SK-N-MC (cell line): Measurements from ENCODE around the gene SRD5A3.
A peak's percentile ranks its signal among the peaks of the same experiment; 100 is the strongest.

ENCODE experiments used
- DNase-seq: peaks from one replicate; pipeline ENCODE4 v3.0.0-alpha.2; 2011; ENCODE audit warnings: low read depth, low spot score
- H3K27ac ChIP-seq: fragments of 200-600 bp; sonication (generic); 2 replicates; pipeline ENCODE4 v1.5.1; 2016; ENCODE audit warnings: mixed run types
- H3K36me3 ChIP-seq: fragments of 200-600 bp; sonication (generic); 2 replicates; pipeline ENCODE4 v1.6.1; 2017; ENCODE audit warnings: antibody characterized with exemption, low read length, mixed read lengths; ENCODE audit not compliant: insufficient read depth
- H3K4me3 ChIP-seq: fragments of 200-600 bp; sonication (generic); 2 replicates; pipeline ENCODE4 v1.5.1; 2016
- H3K9ac ChIP-seq: fragments of 200-600 bp; sonication (generic); 2 replicates; pipeline ENCODE4 v1.8.0; 2017; ENCODE audit warnings: mixed run types, mixed read lengths; ENCODE audit not compliant: insufficient read length
- H3K9me3 ChIP-seq: fragments of 200-600 bp; sonication (generic); 2 replicates; pipeline ENCODE4 v1.6.1; 2017; ENCODE audit warnings: low read depth, mild to moderate bottlenecking, antibody characterized with exemption, low read length, moderate library complexity, mixed read lengths
- EZH2 ChIP-seq: fragments of 200-600 bp; sonication (generic); IDR thresholded peaks from one replicate; pipeline ENCODE4 v1.6.1; 2017; ENCODE audit warnings: antibody characterized with exemption
- FOXP2 ChIP-seq: optimal IDR thresholded peaks from 2 replicates; pipeline ENCODE3; 2011; ENCODE audit warnings: mild to moderate bottlenecking, moderate library complexity; ENCODE audit not compliant: insufficient read depth; ENCODE audit errors: extremely low read length, control extremely low read depth
- POLR2AphosphoS5 ChIP-seq: IDR thresholded peaks from 2 replicates; pipeline ENCODE4 v1.6.1; 2012; ENCODE audit warnings: mild to moderate bottlenecking, low read depth, low read length, borderline replicate concordance

The SRD5A3 gene

DNA sequence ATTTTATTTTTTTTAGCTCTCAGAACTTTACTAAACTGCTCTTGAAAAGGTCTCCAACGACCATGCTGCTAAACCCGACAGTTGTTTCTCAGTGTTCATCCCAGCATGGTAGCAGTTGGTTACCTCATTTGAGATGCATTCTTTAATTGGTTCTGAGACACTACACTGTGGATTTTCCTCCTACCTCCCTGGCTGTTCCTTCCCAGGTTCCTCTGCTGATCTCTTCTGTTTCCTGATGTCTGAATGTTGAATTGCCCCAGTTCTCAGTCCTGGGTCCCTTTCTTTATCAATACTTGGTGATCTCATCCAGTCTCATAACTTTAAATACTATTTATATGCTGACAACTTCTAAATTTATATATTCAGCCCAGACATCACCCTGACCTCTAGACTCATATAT, 30.7 kb downstream of the SRD5A3 start:
- H3K9ac ChIP-seq, result no peak overlapping the region
- peaks cover 15% of the 10 kb centered on the region; the same call in 1 of the 2 replicates for H3K36me3 ChIP-seq
- TF ChIP-seq EZH2 (no peak), POLR2AphosphoS5 (no peak), FOXP2 (no peak)
- no peak overlapping the region for H3K27ac ChIP-seq
- no peak for DNase-seq
- H3K4me3 ChIP-seq, result no peak overlapping the region
- H3K9me3 ChIP-seq, result no peaks in the 10 kb centered on the region

GRCh38 chr4:55378617-55379467, 32.8 kb downstream of the SRD5A3 start:
- no peak overlapping the region for H3K9ac ChIP-seq
- H3K36me3 ChIP-seq, result 0 out of 2 replicates have a peak, but pooled peaks cover 4% of the 10 kb centered on the region
- DNase-seq, result no peak
- no peaks in the 10 kb centered on the region for H3K9me3 ChIP-seq
- 0 out of 2 replicates have a peak overlapping the region, but pooled peaks have one; percentile 4 for H3K4me3 ChIP-seq
- H3K27ac ChIP-seq, result peak overlapping the region; percentile 58; the same call in 1 of the 2 replicates
- TF ChIP-seq POLR2AphosphoS5 (no peak), EZH2 (no peak), FOXP2 (no peak)

- Histone ChIP-seq H3K4me3 (no peak overlapping the region), H3K9ac (no peak overlapping the region), H3K27ac (no peak overlapping the region), H3K9me3 (no peaks in the 10 kb centered on the region), H3K36me3 (no peaks in the 10 kb centered on the region)
- DNase-seq, result no peak
- no peak for TF ChIP-seq POLR2AphosphoS5
- no peak for TF ChIP-seq FOXP2
- no peak for TF ChIP-seq EZH2
These were observed 34.5 kb downstream of the SRD5A3 start for GRCh38 chr4:55380576-55380975.

DNA sequence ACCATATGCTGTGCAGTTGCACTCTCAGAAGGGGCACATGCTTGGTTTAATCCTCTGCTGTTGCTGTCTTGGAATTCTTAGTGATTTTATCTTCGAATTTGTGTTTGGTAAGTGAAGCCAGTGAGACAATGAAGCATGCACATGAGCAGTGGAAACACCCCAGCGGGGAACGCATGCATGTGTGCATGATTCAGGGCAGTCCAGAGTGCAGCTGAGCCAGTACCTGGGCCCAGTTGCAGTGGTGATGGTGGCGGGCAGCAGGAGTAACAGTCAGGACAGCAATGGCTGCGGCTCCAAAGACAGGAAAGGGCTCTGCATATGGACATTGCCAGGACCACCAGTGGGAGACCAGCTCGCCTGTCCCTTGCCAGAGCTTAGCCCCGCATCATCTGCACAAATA, 35.5 kb downstream of the SRD5A3 start:
- peak overlapping the region; percentile 17; the same call in 1 of the 2 replicates for H3K4me3 ChIP-seq
- DNase-seq, result no peak
- no peak overlapping the region for H3K9ac ChIP-seq

DNA sequence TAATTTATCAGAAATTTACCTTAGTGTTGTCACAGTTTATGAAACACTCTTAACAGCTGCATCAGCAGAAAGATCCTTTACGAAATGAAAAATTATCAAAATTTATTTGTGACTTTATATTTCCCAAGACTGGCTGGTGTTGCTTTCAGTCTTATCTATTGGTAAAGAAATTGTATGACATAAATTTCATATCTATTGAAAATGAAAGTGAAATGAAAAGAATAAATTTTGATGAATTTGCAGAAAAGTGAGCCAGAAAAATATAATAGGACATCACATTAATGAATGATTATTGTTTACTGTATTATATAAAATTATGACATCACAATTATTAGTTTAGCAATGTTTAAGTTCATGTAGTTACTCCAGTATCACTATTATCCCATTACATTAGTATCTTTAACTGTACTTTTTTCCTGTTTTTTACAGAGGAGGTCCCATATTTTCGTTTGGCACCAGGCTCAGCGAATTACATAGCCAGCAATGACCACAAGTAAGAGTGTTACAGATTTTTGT, 36.5 kb downstream of the SRD5A3 start:
- Histone ChIP-seq H3K9ac (no peak overlapping the region), H3K4me3 (no peak overlapping the region), H3K36me3 (no peaks in the 10 kb centered on the region), H3K27ac (peak overlapping the region; percentile 56; the same call in 1 of the 2 replicates), H3K9me3 (no peaks in the 10 kb centered on the region)
- TF ChIP-seq EZH2 (no peak), POLR2AphosphoS5 (no peak)
- no peak for DNase-seq

More for the DNA sequence above, 35.5 kb downstream of the SRD5A3 start:
- H3K27ac ChIP-seq, result no peak overlapping the region
- no peak for TF ChIP-seq EZH2
- no peaks in the 10 kb centered on the region for H3K9me3 ChIP-seq
- H3K36me3 ChIP-seq, result no peaks in the 10 kb centered on the region

GRCh38 chr4:55385201-55385649, 39.2 kb downstream of the SRD5A3 start:
- Histone ChIP-seq H3K36me3 (no peaks in the 10 kb centered on the region), H3K4me3 (no peak overlapping the region), H3K27ac (0 out of 2 replicates have a peak overlapping the region, but pooled peaks have one; percentile 4), H3K9ac (no peak overlapping the region), H3K9me3 (no peaks in the 10 kb centered on the region)
- TF ChIP-seq POLR2AphosphoS5, result no peak
- no peak for TF ChIP-seq EZH2
- TF ChIP-seq FOXP2, result no peak
- DNase-seq, result no peak

- TF ChIP-seq FOXP2 (no peak), POLR2AphosphoS5 (no peak), EZH2 (no peak)
- DNase-seq, result no peak
- no peak overlapping the region for H3K4me3 ChIP-seq
- H3K36me3 ChIP-seq, result no peaks in the 10 kb centered on the region
- no peaks in the 10 kb centered on the region for H3K9me3 ChIP-seq
- no peak overlapping the region for H3K27ac ChIP-seq
- H3K9ac ChIP-seq, result no peak overlapping the region
These were observed 40.0 kb downstream of the SRD5A3 start for GRCh38 chr4:55386073-55386472.

DNA sequence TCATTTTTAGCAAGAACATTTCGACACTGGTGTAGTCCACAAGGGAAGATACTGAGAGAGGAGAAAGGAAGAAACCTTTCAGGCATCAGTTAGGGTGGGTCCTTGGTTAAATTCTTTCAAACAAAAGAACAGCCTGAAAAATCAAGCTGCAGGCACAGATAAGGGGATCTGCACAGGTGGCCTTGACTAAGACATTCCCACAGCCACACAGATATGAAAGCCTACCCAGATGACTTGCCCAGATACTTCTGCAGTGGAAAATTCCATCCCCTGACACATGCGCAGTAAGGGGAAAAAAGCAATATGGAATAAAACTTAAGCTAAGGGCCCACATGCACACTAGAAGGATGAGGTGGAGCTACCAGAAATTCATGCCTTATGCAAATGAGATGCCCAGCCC, 40.8 kb downstream of the SRD5A3 start:
- no peak overlapping the region for H3K9ac ChIP-seq
- no peak overlapping the region for H3K4me3 ChIP-seq
- no peak for DNase-seq
- H3K27ac ChIP-seq, result no peak overlapping the region
- TF ChIP-seq FOXP2, result no peak
- no peak for TF ChIP-seq EZH2
- no peak for TF ChIP-seq POLR2AphosphoS5
- no peaks in the 10 kb centered on the region for H3K36me3 ChIP-seq
- no peaks in the 10 kb centered on the region for H3K9me3 ChIP-seq
